Thyroid gland (tissue), 4 donors: ENCODE data around the gene IKZF1. TPM values are rescaled to one million over a fixed set of nuclear protein-coding genes. Genes with fewer than 3 reads are reported as not detected.

ENCODE experiments used
- DNase-seq, 2 donors: peaks; one replicate each; pipeline ENCODE4 v3.0.0-alpha.2; 2019
- H3K27ac ChIP-seq, 3 donors: fragments of 200-600 bp; sonication (generic); 1 replicate in 2 of 3; 2 replicates in 1 of 3; pipeline ENCODE4 v1.5.1; 2016 to 2019; ENCODE audit warnings: mild to moderate bottlenecking in 1 of 3, moderate library complexity in 1 of 3
- H3K27me3 ChIP-seq: fragments of 200-600 bp; sonication (generic); one replicate; pipeline ENCODE4 v1.5.1; 2019
- H3K36me3 ChIP-seq, 2 donors: fragments of 200-600 bp; sonication (generic); one replicate each; pipeline ENCODE4 v1.5.1; 2016 to 2019
- H3K4me1 ChIP-seq, 2 donors: fragments of 200-600 bp; sonication (generic); one replicate each; pipeline ENCODE4 v1.5.1; 2017 to 2019
- H3K4me3 ChIP-seq, 3 donors: fragments of 200-600 bp; sonication (generic); replicated peaks in 1 of 3; 1 replicate in 2 of 3; 2 replicates in 1 of 3; pipeline ENCODE4 v1.5.1; 2016; ENCODE audit warnings: mild to moderate bottlenecking in 1 of 3
- H3K9me3 ChIP-seq: fragments of 200-600 bp; sonication (generic); one replicate; pipeline ENCODE4 v1.5.1; 2017
- POLR2A ChIP-seq, 2 donors: fragments of 450-650 bp; IDR thresholded peaks; one replicate each; pipeline ENCODE4 v1.6.1; 2017; ENCODE audit warnings: antibody characterized with exemption in 2 of 2, mild to moderate bottlenecking in 2 of 2, moderate library complexity in 1 of 2
- WGBS, 2 donors: methylation state at CpG; one replicate each; pipeline ENCODE4 v1.1.5; 2017; 5-methylcytosine and 5-hydroxymethylcytosine counted together
- intact Hi-C: fragments of 100-400 bp; cut with DNase I; formaldehyde crosslinking; loops from one replicate; pipeline ENCODE4 v1.15.1; 2023
- total RNA-seq, 4 donors: library from RNA; depleted of rRNA; stranded (reverse); fragments of >200 nt; gene quantifications; one replicate each; pipeline ENCODE4 v1.2.3, GENCODE V29; 2016
- TF ChIP-seq, protein P1 (sequence below), 6 experiments: fragments of 200-600 bp in 3 of 6; fragments of 450-650 bp in 3 of 6; sonication (generic) in 3 of 6; IDR thresholded peaks; one replicate each; pipeline ENCODE4 v1.5.1; 2016 to 2019; ENCODE audit warnings: antibody characterized with exemption in 6 of 6, mild to moderate bottlenecking in 2 of 6, inconsistent platforms in 1 of 6, moderate library complexity in 1 of 6

Gene IKZF1
- total RNA-seq, 4 donors from 2014 or later, result 8.9 to 10.5 (median 9.6) TPM

DNA sequence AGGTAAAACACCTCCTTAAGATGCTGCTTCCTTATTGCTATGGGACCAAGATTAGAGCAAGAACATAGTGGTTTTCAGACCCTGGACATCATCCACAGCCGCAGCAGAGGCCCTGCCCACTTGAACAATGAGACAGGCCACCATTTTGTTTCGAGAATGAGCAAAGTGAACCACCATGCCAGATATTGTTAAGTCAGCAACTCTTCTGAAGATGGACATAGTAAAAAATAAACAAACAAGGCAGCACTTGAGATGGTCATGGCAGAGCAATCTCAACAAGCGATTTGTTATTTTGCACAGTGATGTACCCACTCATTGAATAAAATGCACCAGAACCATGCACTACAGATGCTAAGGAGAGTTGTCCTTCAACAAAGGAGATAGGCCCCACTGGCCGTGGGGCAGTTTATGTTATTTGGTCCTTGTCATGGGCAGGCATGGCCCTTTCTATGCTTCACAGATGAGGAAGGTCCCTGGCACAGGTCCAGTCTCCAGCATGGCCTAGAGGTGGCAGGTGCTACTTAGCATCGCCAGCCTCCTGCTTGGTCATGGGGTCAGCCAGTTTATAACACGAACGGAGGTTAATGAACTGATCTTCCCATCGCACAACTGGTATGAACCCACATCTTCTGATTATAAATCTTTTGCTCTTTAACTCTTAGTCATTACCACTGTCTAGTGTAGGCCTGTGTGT is 44.1 kb downstream of the IKZF1 start:
- no peaks in the 10 kb centered on the region for H3K27me3 ChIP-seq
- H3K9me3 ChIP-seq, result no peaks in the 10 kb centered on the region
- DNase-seq, result no peak
- H3K27ac ChIP-seq, result no peak overlapping the region
- intact Hi-C loops, result no loop called here
- H3K36me3 ChIP-seq, result no peaks in the 10 kb centered on the region
- no peak for TF ChIP-seq POLR2A (IDR thresholded peaks at IDR 0.05)
- TF ChIP-seq, protein P1, sequence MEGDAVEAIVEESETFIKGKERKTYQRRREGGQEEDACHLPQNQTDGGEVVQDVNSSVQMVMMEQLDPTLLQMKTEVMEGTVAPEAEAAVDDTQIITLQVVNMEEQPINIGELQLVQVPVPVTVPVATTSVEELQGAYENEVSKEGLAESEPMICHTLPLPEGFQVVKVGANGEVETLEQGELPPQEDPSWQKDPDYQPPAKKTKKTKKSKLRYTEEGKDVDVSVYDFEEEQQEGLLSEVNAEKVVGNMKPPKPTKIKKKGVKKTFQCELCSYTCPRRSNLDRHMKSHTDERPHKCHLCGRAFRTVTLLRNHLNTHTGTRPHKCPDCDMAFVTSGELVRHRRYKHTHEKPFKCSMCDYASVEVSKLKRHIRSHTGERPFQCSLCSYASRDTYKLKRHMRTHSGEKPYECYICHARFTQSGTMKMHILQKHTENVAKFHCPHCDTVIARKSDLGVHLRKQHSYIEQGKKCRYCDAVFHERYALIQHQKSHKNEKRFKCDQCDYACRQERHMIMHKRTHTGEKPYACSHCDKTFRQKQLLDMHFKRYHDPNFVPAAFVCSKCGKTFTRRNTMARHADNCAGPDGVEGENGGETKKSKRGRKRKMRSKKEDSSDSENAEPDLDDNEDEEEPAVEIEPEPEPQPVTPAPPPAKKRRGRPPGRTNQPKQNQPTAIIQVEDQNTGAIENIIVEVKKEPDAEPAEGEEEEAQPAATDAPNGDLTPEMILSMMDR (IDR thresholded peaks at IDR 0.05), result no peak
- 79 to 82% methylated on average over 8 of the region's 8 CpGs for WGBS, 2 donors
- H3K4me1 ChIP-seq, result no peaks in the 10 kb centered on the region
- H3K4me3 ChIP-seq, result no peak overlapping the region

DNA sequence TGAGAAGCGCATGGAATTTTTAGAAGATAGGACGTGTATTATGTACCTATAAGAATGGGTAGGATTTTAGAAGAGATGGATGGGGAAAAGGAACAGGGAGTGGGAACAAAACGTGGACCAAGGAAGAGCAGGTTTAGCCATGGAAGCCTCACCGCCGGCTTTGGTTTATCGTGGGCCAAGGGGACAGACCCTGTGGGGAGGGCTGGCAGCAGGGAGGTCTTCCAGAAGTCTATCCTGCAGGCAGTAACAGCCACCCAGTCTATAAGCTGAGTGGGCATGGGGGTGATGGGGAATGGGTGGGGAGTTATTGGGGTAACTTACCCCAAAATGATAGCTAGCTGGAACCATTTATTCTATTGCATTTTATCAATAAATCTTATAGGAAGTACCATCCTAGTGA is 44.9 kb downstream of the IKZF1 start:
- no peak overlapping the region for H3K4me3 ChIP-seq
- 81 to 93% methylated on average over 6 of the region's 6 CpGs for WGBS, 2 donors
- no peaks in the 10 kb centered on the region for H3K36me3 ChIP-seq
- H3K27me3 ChIP-seq, result no peaks in the 10 kb centered on the region
- no peaks in the 10 kb centered on the region for H3K9me3 ChIP-seq
- no peaks in the 10 kb centered on the region for H3K4me1 ChIP-seq
- intact Hi-C loops, result no loop called here
- no peak overlapping the region for H3K27ac ChIP-seq
- no peak for TF ChIP-seq POLR2A (IDR thresholded peaks at IDR 0.05)
- TF ChIP-seq, protein P1 (IDR thresholded peaks at IDR 0.05), result no peak
- DNase-seq, result no peak

- WGBS, 2 donors, result 85 to 86% methylated on average over 18 of the region's 18 CpGs
- Histone ChIP-seq H3K4me3 (no peak overlapping the region), H3K27ac (no peak overlapping the region), H3K27me3 (no peaks in the 10 kb centered on the region), H3K36me3 (no peaks in the 10 kb centered on the region), H3K9me3 (no peaks in the 10 kb centered on the region), H3K4me1 (no peaks in the 10 kb centered on the region)
- TF ChIP-seq POLR2A (IDR thresholded peaks at IDR 0.05), result no peak
- TF ChIP-seq, protein P1 (IDR thresholded peaks at IDR 0.05), result no peak
- no peak for DNase-seq
- intact Hi-C loops, result no loop called here
Observed at GRCh38 chr7:50349963-50350944, 45.7 kb downstream of the IKZF1 start.

GRCh38 chr7:50351267-50351666 is 46.8 kb downstream of the IKZF1 start:
- no peak overlapping the region for H3K4me3 ChIP-seq
- no peaks in the 10 kb centered on the region for H3K36me3 ChIP-seq
- TF ChIP-seq, protein P1 (IDR thresholded peaks at IDR 0.05), result no peak
- DNase-seq, result no peak
- H3K4me1 ChIP-seq, result no peaks in the 10 kb centered on the region
- no peaks in the 10 kb centered on the region for H3K27me3 ChIP-seq
- 64 to 77% methylated on average over 2 of the region's 2 CpGs for WGBS, 2 donors
- H3K9me3 ChIP-seq, result no peaks in the 10 kb centered on the region
- H3K27ac ChIP-seq, result no peak overlapping the region
- intact Hi-C loops, result no loop called here

DNA sequence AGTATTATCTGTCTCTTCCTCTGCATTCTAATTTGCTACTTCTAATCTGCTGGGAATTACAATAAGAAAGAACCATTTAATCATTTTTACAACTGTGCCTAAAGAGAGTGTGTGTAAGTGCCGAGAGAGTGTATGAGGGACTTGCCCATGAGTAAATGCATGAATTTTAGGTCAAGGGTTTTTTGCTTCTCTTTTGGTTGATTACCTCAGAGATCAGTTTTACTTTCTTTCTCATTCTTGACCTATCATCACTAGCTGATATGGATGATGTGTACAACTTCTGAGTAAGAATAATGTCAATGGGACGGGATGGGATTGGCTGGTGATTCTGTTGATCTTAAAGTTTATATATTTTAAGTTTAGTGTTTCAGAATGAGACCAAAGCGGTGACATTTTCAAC is 47.8 kb downstream of the IKZF1 start:
- TF ChIP-seq, protein P1 (IDR thresholded peaks at IDR 0.05), result no peak
- TF ChIP-seq POLR2A (IDR thresholded peaks at IDR 0.05), result no peak
- intact Hi-C loops, result no loop called here
- Histone ChIP-seq H3K4me3 (no peak overlapping the region), H3K36me3 (no peaks in the 10 kb centered on the region), H3K27ac (no peak overlapping the region), H3K9me3 (no peaks in the 10 kb centered on the region), H3K27me3 (no peaks in the 10 kb centered on the region), H3K4me1 (no peaks in the 10 kb centered on the region)
- 73 to 88% methylated on average over 3 of the region's 3 CpGs for WGBS, 2 donors
- DNase-seq, result no peak
